ENCODE data around the gene CFAP161. TPM values are rescaled to one million over a fixed set of nuclear protein-coding genes. Genes with fewer than 3 reads are reported as not detected.

The CFAP161 gene
- total and polyA plus RNA-seq, 9 of the 15 experiments (the other 6 are each of a cell fraction or from before 2014, with no cell fraction given) = 25.8 to 83.3 (median 75.6) TPM

GRCh38 chr15:81098861-81099651, 35.0 kb upstream of the CFAP161 start (continued):
- TF ChIP-seq, protein P1, sequence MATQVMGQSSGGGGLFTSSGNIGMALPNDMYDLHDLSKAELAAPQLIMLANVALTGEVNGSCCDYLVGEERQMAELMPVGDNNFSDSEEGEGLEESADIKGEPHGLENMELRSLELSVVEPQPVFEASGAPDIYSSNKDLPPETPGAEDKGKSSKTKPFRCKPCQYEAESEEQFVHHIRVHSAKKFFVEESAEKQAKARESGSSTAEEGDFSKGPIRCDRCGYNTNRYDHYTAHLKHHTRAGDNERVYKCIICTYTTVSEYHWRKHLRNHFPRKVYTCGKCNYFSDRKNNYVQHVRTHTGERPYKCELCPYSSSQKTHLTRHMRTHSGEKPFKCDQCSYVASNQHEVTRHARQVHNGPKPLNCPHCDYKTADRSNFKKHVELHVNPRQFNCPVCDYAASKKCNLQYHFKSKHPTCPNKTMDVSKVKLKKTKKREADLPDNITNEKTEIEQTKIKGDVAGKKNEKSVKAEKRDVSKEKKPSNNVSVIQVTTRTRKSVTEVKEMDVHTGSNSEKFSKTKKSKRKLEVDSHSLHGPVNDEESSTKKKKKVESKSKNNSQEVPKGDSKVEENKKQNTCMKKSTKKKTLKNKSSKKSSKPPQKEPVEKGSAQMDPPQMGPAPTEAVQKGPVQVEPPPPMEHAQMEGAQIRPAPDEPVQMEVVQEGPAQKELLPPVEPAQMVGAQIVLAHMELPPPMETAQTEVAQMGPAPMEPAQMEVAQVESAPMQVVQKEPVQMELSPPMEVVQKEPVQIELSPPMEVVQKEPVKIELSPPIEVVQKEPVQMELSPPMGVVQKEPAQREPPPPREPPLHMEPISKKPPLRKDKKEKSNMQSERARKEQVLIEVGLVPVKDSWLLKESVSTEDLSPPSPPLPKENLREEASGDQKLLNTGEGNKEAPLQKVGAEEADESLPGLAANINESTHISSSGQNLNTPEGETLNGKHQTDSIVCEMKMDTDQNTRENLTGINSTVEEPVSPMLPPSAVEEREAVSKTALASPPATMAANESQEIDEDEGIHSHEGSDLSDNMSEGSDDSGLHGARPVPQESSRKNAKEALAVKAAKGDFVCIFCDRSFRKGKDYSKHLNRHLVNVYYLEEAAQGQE (IDR thresholded peaks at IDR 0.05; ENCODE audit: borderline replicate concordance) = no peak
- TF ChIP-seq, protein P1 (CRISPR knock-in tag; IDR thresholded peaks at IDR 0.05; ENCODE audit: low read depth) = no peak
- no peak for TF ChIP-seq CGGBP1 (CRISPR knock-in tag; IDR thresholded peaks at IDR 0.05)
- TF ChIP-seq CBX3 (IDR thresholded peaks at IDR 0.05; ENCODE audit: borderline replicate concordance in 1 of 2, low read length in 2 of 2) = no peak
- TF ChIP-seq, protein P2, sequence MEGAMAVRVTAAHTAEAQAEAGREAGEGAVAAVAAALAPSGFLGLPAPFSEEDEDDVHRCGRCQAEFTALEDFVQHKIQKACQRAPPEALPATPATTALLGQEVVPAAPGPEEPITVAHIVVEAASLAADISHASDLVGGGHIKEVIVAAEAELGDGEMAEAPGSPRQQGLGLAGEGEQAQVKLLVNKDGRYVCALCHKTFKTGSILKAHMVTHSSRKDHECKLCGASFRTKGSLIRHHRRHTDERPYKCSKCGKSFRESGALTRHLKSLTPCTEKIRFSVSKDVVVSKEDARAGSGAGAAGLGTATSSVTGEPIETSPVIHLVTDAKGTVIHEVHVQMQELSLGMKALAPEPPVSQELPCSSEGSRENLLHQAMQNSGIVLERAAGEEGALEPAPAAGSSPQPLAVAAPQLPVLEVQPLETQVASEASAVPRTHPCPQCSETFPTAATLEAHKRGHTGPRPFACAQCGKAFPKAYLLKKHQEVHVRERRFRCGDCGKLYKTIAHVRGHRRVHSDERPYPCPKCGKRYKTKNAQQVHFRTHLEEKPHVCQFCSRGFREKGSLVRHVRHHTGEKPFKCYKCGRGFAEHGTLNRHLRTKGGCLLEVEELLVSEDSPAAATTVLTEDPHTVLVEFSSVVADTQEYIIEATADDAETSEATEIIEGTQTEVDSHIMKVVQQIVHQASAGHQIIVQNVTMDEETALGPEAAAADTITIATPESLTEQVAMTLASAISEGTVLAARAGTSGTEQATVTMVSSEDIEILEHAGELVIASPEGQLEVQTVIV (CRISPR knock-in tag; IDR thresholded peaks at IDR 0.05; ENCODE audit: borderline replicate concordance) = no peak
- TF ChIP-seq, protein P3, sequence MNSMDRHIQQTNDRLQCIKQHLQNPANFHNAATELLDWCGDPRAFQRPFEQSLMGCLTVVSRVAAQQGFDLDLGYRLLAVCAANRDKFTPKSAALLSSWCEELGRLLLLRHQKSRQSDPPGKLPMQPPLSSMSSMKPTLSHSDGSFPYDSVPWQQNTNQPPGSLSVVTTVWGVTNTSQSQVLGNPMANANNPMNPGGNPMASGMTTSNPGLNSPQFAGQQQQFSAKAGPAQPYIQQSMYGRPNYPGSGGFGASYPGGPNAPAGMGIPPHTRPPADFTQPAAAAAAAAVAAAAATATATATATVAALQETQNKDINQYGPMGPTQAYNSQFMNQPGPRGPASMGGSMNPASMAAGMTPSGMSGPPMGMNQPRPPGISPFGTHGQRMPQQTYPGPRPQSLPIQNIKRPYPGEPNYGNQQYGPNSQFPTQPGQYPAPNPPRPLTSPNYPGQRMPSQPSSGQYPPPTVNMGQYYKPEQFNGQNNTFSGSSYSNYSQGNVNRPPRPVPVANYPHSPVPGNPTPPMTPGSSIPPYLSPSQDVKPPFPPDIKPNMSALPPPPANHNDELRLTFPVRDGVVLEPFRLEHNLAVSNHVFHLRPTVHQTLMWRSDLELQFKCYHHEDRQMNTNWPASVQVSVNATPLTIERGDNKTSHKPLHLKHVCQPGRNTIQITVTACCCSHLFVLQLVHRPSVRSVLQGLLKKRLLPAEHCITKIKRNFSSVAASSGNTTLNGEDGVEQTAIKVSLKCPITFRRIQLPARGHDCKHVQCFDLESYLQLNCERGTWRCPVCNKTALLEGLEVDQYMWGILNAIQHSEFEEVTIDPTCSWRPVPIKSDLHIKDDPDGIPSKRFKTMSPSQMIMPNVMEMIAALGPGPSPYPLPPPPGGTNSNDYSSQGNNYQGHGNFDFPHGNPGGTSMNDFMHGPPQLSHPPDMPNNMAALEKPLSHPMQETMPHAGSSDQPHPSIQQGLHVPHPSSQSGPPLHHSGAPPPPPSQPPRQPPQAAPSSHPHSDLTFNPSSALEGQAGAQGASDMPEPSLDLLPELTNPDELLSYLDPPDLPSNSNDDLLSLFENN (IDR thresholded peaks at IDR 0.05; ENCODE audit: low read depth in 2 of 2, low read length in 2 of 2) = peak in 1 of 2 experiments; percentile 80; a peak in 2 of 4 replicates
- no peak for TF ChIP-seq SREBF1 (IDR thresholded peaks at IDR 0.05; ENCODE audit: borderline replicate concordance, low read depth, low read length)
- TF ChIP-seq ZBTB12 (CRISPR knock-in tag; IDR thresholded peaks at IDR 0.05) = no peak
